Activated CD4-positive, alpha-beta T cell treated with anti-CD3 and anti-CD28 coated beads, Interleukin-2, amount 50 U/mL, for 48 hours (primary cell): ENCODE results near the gene GALNT6.

ENCODE experiments used
- DNase-seq, 2 experiments: peaks; one replicate each; pipeline ENCODE4 v3.0.0-alpha.2; 2020

Gene GALNT6

GRCh38 chr12:51379571-51379970 is 11.6 kb downstream of the GALNT6 start:
- no peak for DNase-seq

- DNase-seq, result no peak
These were observed 12.5 kb downstream of the GALNT6 start for GRCh38 chr12:51378749-51379148.

DNA sequence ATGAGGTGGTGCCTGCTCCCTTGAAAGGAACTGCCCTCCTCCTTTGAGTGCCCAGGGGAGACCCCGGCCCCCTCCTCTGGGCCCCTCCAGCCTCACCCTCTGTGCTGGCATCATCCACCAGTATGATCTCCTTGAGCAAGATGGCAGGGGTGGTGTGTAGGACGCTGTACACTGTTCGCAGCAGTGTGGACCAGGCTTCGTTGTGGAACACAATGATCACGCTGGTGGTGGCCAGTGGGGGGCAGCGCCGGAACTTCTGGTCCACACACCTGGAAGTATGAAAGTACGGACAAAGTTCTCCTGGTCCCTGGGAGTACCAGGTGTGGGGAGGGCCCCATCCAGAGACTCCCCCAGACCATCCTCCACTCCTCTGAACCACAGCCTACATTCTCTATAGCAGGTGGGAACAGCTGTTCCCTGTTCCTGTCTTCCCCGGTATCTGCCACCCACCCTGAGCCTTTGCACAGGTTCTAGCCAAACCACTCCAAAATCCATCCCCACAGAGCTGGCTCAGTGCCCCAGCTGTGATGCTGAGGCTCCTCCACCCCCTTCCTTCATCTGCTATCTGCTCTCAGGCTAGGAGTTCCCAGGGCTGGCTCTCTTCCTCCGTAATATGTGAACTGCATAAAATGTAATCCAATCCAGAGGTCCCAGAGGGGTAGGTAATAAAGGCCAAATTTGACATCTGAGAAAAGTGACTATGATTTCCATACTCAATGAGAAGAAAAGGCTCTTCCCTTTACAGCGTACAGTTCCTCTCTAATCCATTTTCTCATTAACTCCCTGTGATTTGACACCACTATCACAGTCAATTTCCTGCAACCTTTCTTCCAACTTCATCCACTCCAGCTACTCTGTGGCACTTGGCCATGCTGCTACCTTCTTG is 13.9 kb downstream of the GALNT6 start:
- DNase-seq, result no peak

DNA sequence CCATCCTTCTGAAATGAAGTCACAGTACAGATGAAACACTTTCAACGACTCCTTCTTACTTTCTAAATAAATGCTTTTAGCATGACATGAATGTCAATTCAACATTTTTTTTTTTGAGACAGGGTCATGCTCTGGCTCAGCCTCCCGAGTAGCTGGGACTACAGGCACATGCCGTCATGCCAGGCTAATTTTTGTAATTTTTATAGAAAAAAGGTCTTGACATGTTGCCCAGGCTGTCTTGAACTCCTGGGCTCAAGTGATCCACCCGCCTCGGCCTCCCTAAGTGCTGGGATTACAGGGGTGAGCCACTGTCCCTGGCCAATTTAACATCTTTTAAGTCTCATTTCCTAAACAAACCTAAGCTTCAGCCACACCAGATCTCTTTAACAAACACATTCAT is 16.4 kb downstream of the GALNT6 start:
- no peak for DNase-seq

DNA sequence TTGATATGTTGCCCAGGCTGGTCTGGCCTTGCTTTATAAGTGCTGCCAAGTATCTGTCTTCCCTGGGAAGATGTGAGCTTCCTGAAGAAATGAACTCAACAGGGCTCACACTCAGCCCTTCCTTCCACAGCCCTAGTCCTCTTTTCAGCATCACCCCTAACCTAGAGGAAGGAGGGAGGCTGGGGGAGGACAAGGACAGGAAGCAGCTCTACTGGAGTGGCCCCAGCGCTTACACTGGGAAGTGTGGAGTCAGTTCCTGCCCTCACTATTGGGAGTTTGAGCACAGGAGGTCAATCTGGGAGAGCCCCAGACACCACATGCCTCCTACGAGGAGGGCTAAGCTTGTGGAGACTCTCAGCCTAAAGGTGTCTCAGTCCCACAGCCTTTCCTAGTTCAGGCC is 16.8 kb downstream of the GALNT6 start:
- no peak for DNase-seq

- DNase-seq, result no peak
These were observed 18.0 kb downstream of the GALNT6 start for GRCh38 chr12:51373187-51373586.

- DNase-seq, result no peak
These were observed 19.2 kb downstream of the GALNT6 start for GRCh38 chr12:51372021-51372420.

- peak in 1 of 2 experiments; percentile 36 for DNase-seq
These were observed 19.8 kb downstream of the GALNT6 start for GRCh38 chr12:51371295-51371953.

- DNase-seq, result no peak
These were observed 20.5 kb downstream of the GALNT6 start for GRCh38 chr12:51370667-51371066.

- DNase-seq, result no peak
These were observed 21.6 kb downstream of the GALNT6 start for GRCh38 chr12:51369581-51369980.

GRCh38 chr12:51368640-51369517 is 22.3 kb downstream of the GALNT6 start:
- DNase-seq, result peak; percentile 79 to 86

DNA sequence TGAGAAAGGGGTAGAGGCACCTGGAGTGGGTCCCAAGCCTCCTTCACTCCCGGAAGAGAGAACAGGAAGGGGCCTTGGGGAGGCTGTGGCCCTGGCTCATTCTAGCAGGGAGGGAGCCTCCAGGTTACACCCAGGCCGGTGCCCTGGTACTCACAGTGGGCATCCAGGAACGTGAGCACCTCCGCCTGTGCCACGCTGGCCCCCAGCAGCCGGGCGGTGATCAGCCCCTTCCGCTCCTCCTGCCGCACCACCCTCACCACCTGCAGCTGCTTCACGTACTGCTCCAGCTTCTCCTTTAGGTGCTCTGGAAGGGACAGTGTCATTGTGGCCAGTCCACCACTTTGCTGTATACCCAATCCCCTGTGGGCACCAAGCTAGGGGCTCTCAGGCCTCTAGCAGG is 25.9 kb downstream of the GALNT6 start:
- no peak for DNase-seq

- no peak for DNase-seq
These were observed 27.2 kb downstream of the GALNT6 start for GRCh38 chr12:51364001-51364400.

GRCh38 chr12:51362747-51363342 is 28.4 kb downstream of the GALNT6 start:
- no peak for DNase-seq

DNA sequence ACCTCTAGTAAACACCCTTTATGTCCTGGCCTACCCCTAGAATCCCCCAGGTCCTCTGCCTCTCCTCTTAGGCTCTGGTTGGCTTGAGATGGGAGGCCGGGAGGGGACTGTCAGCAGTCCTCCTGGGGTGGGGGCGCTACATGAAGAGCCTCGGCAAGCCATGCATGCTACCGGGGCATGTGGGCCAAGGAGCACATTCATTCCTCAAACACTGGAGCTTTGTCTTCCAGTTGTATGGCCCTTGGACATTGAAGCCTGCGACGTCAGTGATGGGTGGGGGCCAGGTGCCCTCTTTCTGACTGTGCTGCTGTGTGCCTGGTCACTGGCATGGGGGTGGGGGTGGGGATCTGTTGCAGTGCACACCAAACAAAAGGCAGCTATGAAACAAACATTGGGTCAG is 28.9 kb downstream of the GALNT6 start:
- DNase-seq, result no peak

- no peak for DNase-seq
These were observed 29.8 kb downstream of the GALNT6 start for GRCh38 chr12:51361161-51362016.

GRCh38 chr12:51360315-51360714 is 30.9 kb downstream of the GALNT6 start:
- no peak for DNase-seq

DNA sequence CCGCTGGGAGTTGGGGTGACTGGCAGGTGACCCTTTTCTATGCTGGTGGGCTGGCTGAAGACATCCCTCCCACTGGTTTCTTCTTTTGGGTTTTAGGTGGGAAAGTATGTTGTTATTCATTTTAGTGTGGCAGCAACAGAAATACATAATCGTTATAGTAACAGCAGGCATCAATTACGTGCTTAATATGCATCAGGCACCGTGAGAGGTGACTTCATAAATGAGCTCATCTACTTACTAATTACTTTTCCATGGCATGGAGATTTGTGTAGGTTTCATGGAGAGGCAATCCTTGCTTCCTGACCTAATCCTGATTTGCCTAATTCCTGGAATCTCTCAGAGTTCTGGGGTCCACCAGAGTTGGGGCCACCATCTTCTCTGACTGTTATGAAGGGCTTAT is 31.4 kb downstream of the GALNT6 start:
- DNase-seq, result no peak

GRCh38 chr12:51358496-51358895 is 32.7 kb downstream of the GALNT6 start:
- no peak for DNase-seq

GRCh38 chr12:51357374-51358047 is 33.7 kb downstream of the GALNT6 start:
- peak; percentile 28 to 53 for DNase-seq

DNA sequence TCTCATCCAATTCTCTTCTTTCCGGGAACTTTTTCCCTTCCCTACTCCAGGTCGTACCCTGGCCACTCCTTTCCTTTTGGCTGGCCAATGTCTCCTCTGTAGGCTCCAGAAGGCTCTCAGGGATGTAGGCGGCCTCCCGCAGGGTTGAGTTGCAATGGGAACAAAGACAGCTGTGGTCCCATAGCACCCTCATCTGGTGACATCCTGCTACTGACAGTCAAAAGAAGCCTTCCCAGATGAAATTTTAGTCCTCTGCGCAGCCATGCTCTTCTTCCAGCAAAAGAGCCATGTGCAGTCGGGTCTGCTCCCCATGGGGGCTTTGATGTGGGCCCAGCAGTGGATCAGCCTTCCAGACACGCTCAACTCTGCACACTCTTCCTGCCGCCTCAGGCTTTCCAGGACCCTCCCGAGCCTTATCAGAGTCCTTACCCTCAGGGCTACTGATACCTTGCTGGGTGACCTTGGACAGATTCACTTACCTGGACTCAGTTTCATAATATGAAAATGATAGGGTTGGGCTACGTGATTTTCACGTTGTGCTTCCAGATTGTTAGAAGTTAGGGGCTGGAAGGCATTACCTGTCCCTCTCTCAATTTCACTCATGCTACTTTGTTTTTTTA is 39.2 kb downstream of the GALNT6 start:
- DNase-seq, result peak; percentile 48 to 55
